IMR-90 (cell line): Measurements from ENCODE around the gene AGFG1.

Experiments
- BHLHE40 ChIP-seq: fragments of 150-350 bp; IDR thresholded peaks from 2 replicates; pipeline ENCODE4 v1.6.1; 2016; ENCODE audit warnings: mild to moderate bottlenecking, low read depth, low read length
- CEBPB ChIP-seq: IDR thresholded peaks from 2 replicates; pipeline ENCODE4 v1.6.1; 2012; ENCODE audit warnings: low read depth, low read length, improper control_type of control experiment
- CHD1 ChIP-seq: IDR thresholded peaks from 2 replicates; pipeline ENCODE4 v1.6.1; 2012; ENCODE audit warnings: low read depth, low read length, improper control_type of control experiment
- ELK1 ChIP-seq: fragments of 150-350 bp; IDR thresholded peaks from 2 replicates; pipeline ENCODE4 v1.6.1; 2016; ENCODE audit warnings: low read depth, mild to moderate bottlenecking, low read length, moderate library complexity, borderline replicate concordance
- FOS ChIP-seq: fragments of 150-350 bp; IDR thresholded peaks from 2 replicates; pipeline ENCODE4 v1.6.1; 2016; ENCODE audit warnings: low read depth, low read length
- MAFK ChIP-seq: IDR thresholded peaks from 2 replicates; pipeline ENCODE4 v1.6.1; 2012; ENCODE audit warnings: low read depth, low read length, improper control_type of control experiment
- MXI1 ChIP-seq: IDR thresholded peaks from 2 replicates; pipeline ENCODE4 v1.6.1; 2012; ENCODE audit warnings: low read depth, mild to moderate bottlenecking, low read length, moderate library complexity, borderline replicate concordance
- POLR2A ChIP-seq: IDR thresholded peaks from 2 replicates; pipeline ENCODE4 v1.6.1; 2012; ENCODE audit warnings: mild to moderate bottlenecking, low read depth, low read length
- RAD21 ChIP-seq: IDR thresholded peaks from 2 replicates; pipeline ENCODE4 v1.6.1; 2012; ENCODE audit warnings: low read length, improper control_type of control experiment
- RCOR1 ChIP-seq: IDR thresholded peaks from 2 replicates; pipeline ENCODE4 v1.6.1; 2012; ENCODE audit warnings: mild to moderate bottlenecking, low read length, improper control_type of control experiment; ENCODE audit not compliant: insufficient replicate concordance
- RFX5 ChIP-seq: IDR thresholded peaks from 2 replicates; pipeline ENCODE4 v1.8.0; 2012; ENCODE audit warnings: low read depth, mild to moderate bottlenecking, low read length, moderate library complexity
- SMC3 ChIP-seq: fragments of 150-350 bp; IDR thresholded peaks from 2 replicates; pipeline ENCODE4 v1.6.1; 2016; ENCODE audit warnings: low read depth, mild to moderate bottlenecking, antibody characterized with exemption, low read length, moderate library complexity
- USF2 ChIP-seq: fragments of 150-350 bp; IDR thresholded peaks from 2 replicates; pipeline ENCODE4 v1.6.1; 2017; ENCODE audit warnings: mild to moderate bottlenecking, antibody characterized with exemption, low read length, low read depth
- TF ChIP-seq, protein P1 (sequence below): conservative IDR thresholded peaks from 2 replicates; pipeline ENCODE4 v1.5.1; 2012; ENCODE audit warnings: mild to moderate bottlenecking, low read depth, low read length, improper control_type of control experiment

DNA sequence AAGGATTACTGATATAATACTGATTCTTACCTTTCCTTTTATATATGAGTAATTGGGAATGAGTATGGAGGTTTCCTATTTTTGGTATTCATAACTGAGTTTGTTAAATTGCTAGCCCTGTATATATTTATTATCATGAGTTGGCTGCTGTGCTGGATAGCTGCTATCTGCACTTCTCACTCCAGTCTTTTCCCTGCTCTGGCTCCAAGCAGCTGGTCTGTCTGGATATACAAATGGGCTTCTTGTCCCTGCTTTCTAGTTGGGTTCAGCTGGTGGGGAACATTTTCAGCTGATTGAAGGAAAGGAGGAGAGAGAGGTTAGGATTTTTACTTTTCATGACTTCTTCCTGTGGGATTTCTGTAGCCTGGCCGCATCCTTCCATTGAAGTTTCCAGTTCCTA is 41.2 kb downstream of the AGFG1 start:
- TF ChIP-seq, protein P1, sequence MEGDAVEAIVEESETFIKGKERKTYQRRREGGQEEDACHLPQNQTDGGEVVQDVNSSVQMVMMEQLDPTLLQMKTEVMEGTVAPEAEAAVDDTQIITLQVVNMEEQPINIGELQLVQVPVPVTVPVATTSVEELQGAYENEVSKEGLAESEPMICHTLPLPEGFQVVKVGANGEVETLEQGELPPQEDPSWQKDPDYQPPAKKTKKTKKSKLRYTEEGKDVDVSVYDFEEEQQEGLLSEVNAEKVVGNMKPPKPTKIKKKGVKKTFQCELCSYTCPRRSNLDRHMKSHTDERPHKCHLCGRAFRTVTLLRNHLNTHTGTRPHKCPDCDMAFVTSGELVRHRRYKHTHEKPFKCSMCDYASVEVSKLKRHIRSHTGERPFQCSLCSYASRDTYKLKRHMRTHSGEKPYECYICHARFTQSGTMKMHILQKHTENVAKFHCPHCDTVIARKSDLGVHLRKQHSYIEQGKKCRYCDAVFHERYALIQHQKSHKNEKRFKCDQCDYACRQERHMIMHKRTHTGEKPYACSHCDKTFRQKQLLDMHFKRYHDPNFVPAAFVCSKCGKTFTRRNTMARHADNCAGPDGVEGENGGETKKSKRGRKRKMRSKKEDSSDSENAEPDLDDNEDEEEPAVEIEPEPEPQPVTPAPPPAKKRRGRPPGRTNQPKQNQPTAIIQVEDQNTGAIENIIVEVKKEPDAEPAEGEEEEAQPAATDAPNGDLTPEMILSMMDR = no peak
- TF ChIP-seq POLR2A = no peak
- no peak for TF ChIP-seq RFX5
- no peak for TF ChIP-seq MXI1
- TF ChIP-seq FOS = no peak
- no peak for TF ChIP-seq BHLHE40
- no peak for TF ChIP-seq SMC3
- no peak for TF ChIP-seq RCOR1
- TF ChIP-seq USF2 = no peak
- TF ChIP-seq CEBPB = no peak
- no peak for TF ChIP-seq ELK1
- no peak for TF ChIP-seq RAD21
- TF ChIP-seq MAFK = no peak
- TF ChIP-seq CHD1 = no peak
